GM18951 (cell line): ENCODE data around the gene ARHGAP18.

Experiments
- POLR2A ChIP-seq: IDR thresholded peaks from 4 replicates; pipeline ENCODE4 v1.6.1; 2011; ENCODE audit warnings: mild to moderate bottlenecking; ENCODE audit not compliant: insufficient read length, insufficient read depth; ENCODE audit errors: extremely low read depth
- in situ Hi-C: fragments of 300-500 bp; cut with MboI; formaldehyde crosslinking; loops from one replicate; pipeline ENCODE4 v1.12.0; 2022; ENCODE audit warnings: low sequenced_read_pairs, mixed read lengths, inconsistent platforms; ENCODE audit not compliant: unreplicated experiment

The ARHGAP18 gene

GRCh38 chr6:129634411-129635230 is 75.4 kb downstream of the ARHGAP18 start:
- no peak for TF ChIP-seq POLR2A
- in situ Hi-C loops: no loop called here

GRCh38 chr6:129633529-129633928 is 76.4 kb downstream of the ARHGAP18 start:
- in situ Hi-C loops: no loop called here
- no peak for TF ChIP-seq POLR2A

- TF ChIP-seq POLR2A: no peak
- in situ Hi-C loops: no loop called here
Measured at GRCh38 chr6:129632172-129632613, 77.8 kb downstream of the ARHGAP18 start.

GRCh38 chr6:129631070-129631469 is 78.9 kb downstream of the ARHGAP18 start:
- in situ Hi-C loops: no loop called here
- TF ChIP-seq POLR2A: no peak

GRCh38 chr6:129630596-129630995 is 79.4 kb downstream of the ARHGAP18 start:
- in situ Hi-C loops: no loop called here
- no peak for TF ChIP-seq POLR2A

- TF ChIP-seq POLR2A: no peak
- in situ Hi-C loops: no loop called here
Measured at GRCh38 chr6:129628101-129628815, 81.7 kb downstream of the ARHGAP18 start.

- in situ Hi-C loops: no loop called here
Measured at GRCh38 chr6:129624488-129624887, 85.5 kb downstream of the ARHGAP18 start.

GRCh38 chr6:129623008-129623732 is 86.8 kb downstream of the ARHGAP18 start:
- in situ Hi-C loops: no loop called here
- TF ChIP-seq POLR2A: no peak

More at GRCh38 chr6:129624488-129624887, 85.5 kb downstream of the ARHGAP18 start:
- no peak for TF ChIP-seq POLR2A

GRCh38 chr6:129621252-129621651 is 88.7 kb downstream of the ARHGAP18 start:
- TF ChIP-seq POLR2A: no peak
- in situ Hi-C loops: no loop called here

GRCh38 chr6:129620234-129620610 is 89.8 kb downstream of the ARHGAP18 start:
- TF ChIP-seq POLR2A: no peak
- in situ Hi-C loops: no loop called here

GRCh38 chr6:129619579-129620233 is 90.3 kb downstream of the ARHGAP18 start:
- TF ChIP-seq POLR2A: no peak
- in situ Hi-C loops: no loop called here

- in situ Hi-C loops: no loop called here
- no peak for TF ChIP-seq POLR2A
Measured at GRCh38 chr6:129617986-129618385, 92.0 kb downstream of the ARHGAP18 start.

- TF ChIP-seq POLR2A: no peak
- in situ Hi-C loops: no loop called here
Measured at GRCh38 chr6:129615496-129615895, 94.5 kb downstream of the ARHGAP18 start.
